OCI-M1 (cell line): ENCODE data around the gene PLEKHG7.

Experiments
- DNase-seq: peaks from one replicate; lab custom pipeline; 2025; lab: John Stamatoyannopoulos, UW

Gene PLEKHG7

GRCh38 chr12:92803903-92804302 is 101.1 kb downstream of the PLEKHG7 start:
- DNase-seq = no peak

GRCh38 chr12:92810370-92810769 is 107.6 kb downstream of the PLEKHG7 start:
- DNase-seq = no peak

GRCh38 chr12:92814584-92814983 is 111.8 kb downstream of the PLEKHG7 start:
- DNase-seq = no peak

- no peak for DNase-seq
Measured at GRCh38 chr12:92821142-92821541, 118.4 kb downstream of the PLEKHG7 start.
